ENCODE data around the gene RPS6KB1. TPM values are rescaled to one million over a fixed set of nuclear protein-coding genes. Genes with fewer than 3 reads are reported as not detected.
A peak's percentile ranks its signal among the peaks of the same experiment; 100 is the strongest.

Gene RPS6KB1
- total RNA-seq, 5 donors from 2014 or later (not counting 1 experiment from before 2014, with no cell fraction given) = 57.7 to 90.4 (median 61.7) TPM

DNA sequence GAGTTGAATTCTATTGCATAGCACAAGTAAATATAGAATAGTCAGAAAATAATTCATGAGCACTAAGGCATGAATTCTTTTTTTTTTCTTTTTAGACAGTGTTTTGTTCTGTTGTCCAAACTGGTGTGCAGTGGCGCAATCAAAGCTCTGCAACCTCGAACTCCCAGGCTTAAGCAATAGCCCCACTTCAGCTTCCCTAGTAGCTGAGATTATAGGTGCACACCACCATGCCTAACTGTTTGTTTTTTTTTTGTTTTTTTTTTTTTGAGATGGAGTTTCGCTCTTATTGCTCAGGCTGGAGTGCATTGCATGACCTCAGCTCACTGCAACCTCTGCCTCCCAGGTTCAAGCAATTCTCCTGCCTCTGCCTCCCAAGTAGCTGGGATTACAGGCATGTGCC, 16.8 kb upstream of the RPS6KB1 start:
- Mint-ChIP-seq H3K36me3 (peaks cover 30% of the 10 kb centered on the region), H3K27me3 (no peaks in the 10 kb centered on the region), H3K9me3 (no peaks in the 10 kb centered on the region), H3K4me1 (peaks cover 0 to 5% (median 0%) of the 10 kb centered on the region in 3 donors), H3K27ac (no peak overlapping the region), H3K4me3 (no peak overlapping the region)
- ATAC-seq (replicated peaks in 1 of 4) (no peak), DNase-seq (no peak)
- CTCF ChIA-PET = interaction anchor here in 1 of 2 donors (0.7 kb wide), 1 partner anchor 565 kb away, joined by 3 read pairs; no protein-coding TSS in a partner anchor
- Histone ChIP-seq H3K4me1 (ENCODE audit: control insufficient read depth in 1 of 2, extremely low read depth in 1 of 2, insufficient read depth in 2 of 2, low read length in 2 of 2) (no peaks in the 10 kb centered on the region), H3K27ac (ENCODE audit: low read length) (no peak overlapping the region), H3K27me3 (replicated peaks in 1 of 2; ENCODE audit: control insufficient read depth in 2 of 2, extremely low read depth in 1 of 2, insufficient read depth in 2 of 2, low read length in 1 of 2) (no peaks in the 10 kb centered on the region), H3K36me3 (ENCODE audit: control insufficient read depth in 2 of 2, extremely low read depth in 1 of 2, insufficient read depth in 1 of 2, low read length in 1 of 2) (peaks cover 26 to 72% of the 10 kb centered on the region in 2 donors), H3K4me3 (ENCODE audit: control insufficient read depth in 1 of 2, extremely low read depth in 1 of 2, low read length in 1 of 2) (no peak overlapping the region), H3K9me3 (no peaks in the 10 kb centered on the region)
- no CpG with 5 or more reads among the region's 3 CpGs for WGBS (ENCODE audit: insufficient coverage)
- POLR2A ChIA-PET = interaction anchor here in 1 of 2 donors (0.7 kb wide), 1 partner anchor 273 kb away, joined by 3 read pairs; no protein-coding TSS in a partner anchor

DNA sequence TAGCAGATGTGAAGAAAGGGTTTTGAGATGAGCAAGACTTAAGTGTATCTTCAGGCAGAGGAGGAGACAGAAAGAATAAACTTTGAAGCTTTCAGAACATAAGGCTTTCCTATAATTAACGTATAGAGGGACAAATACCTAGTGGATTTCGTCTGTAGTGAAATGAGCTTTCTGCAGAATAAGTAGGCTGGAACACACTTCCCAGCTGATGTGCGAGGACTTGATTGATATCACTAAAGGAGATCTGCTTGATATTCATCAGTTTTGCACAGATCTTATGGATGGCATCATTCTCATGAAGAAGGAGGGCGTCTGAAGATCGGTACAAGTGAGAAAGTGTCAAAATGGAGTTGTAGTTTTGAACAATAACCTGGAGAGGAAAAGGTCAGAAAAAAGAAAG, 15.0 kb upstream of the RPS6KB1 start:
- Histone ChIP-seq H3K36me3 (ENCODE audit: control insufficient read depth in 2 of 2, extremely low read depth in 1 of 2, insufficient read depth in 1 of 2, low read length in 1 of 2) (peaks cover 31 to 75% of the 10 kb centered on the region in 2 donors), H3K27me3 (replicated peaks in 1 of 2; ENCODE audit: control insufficient read depth in 2 of 2, extremely low read depth in 1 of 2, insufficient read depth in 2 of 2, low read length in 1 of 2) (no peaks in the 10 kb centered on the region), H3K4me1 (ENCODE audit: control insufficient read depth in 1 of 2, extremely low read depth in 1 of 2, insufficient read depth in 2 of 2, low read length in 2 of 2) (no peaks in the 10 kb centered on the region), H3K4me3 (ENCODE audit: control insufficient read depth in 1 of 2, extremely low read depth in 1 of 2, low read length in 1 of 2) (no peak overlapping the region), H3K9me3 (no peaks in the 10 kb centered on the region), H3K27ac (ENCODE audit: low read length) (no peak overlapping the region)
- POLR2A ChIA-PET = interaction anchor here in 1 of 2 donors (0.6 kb wide), 1 partner anchor 27 kb away, joined by 3 read pairs; no protein-coding TSS in a partner anchor
- H3K4me1 Mint-ChIP-seq = peaks cover 0 to 5% (median 0%) of the 10 kb centered on the region in 3 donors
- DNase-seq = no peak
- no peak for ATAC-seq (replicated peaks in 1 of 4)
- peak overlapping the region in 1 of 2 donors; percentile 64 for H3K27ac Mint-ChIP-seq
- 100% methylated on average over 3 of the region's 5 CpGs for WGBS (ENCODE audit: insufficient coverage)
- no peaks in the 10 kb centered on the region for H3K9me3 Mint-ChIP-seq
- no peaks in the 10 kb centered on the region for H3K27me3 Mint-ChIP-seq
- H3K4me3 Mint-ChIP-seq = no peak overlapping the region
- H3K36me3 Mint-ChIP-seq = peaks cover 24% of the 10 kb centered on the region
- CTCF ChIA-PET = no interaction called here

GRCh38 chr17:59878624-59879023, 14.3 kb upstream of the RPS6KB1 start:
- no peak for ATAC-seq (replicated peaks in 1 of 4)
- H3K36me3 ChIP-seq (ENCODE audit: control insufficient read depth in 2 of 2, extremely low read depth in 1 of 2, insufficient read depth in 1 of 2, low read length in 1 of 2) = peaks cover 28 to 77% of the 10 kb centered on the region in 2 donors
- no peak overlapping the region for H3K4me3 ChIP-seq (ENCODE audit: control insufficient read depth in 1 of 2, extremely low read depth in 1 of 2, low read length in 1 of 2)
- H3K27me3 ChIP-seq (replicated peaks in 1 of 2; ENCODE audit: control insufficient read depth in 2 of 2, extremely low read depth in 1 of 2, insufficient read depth in 2 of 2, low read length in 1 of 2) = no peaks in the 10 kb centered on the region
- H3K4me3 Mint-ChIP-seq = no peak overlapping the region
- H3K9me3 Mint-ChIP-seq = no peaks in the 10 kb centered on the region
- no peaks in the 10 kb centered on the region for H3K27me3 Mint-ChIP-seq
- H3K4me1 Mint-ChIP-seq = peaks cover 0 to 5% (median 0%) of the 10 kb centered on the region in 3 donors
- H3K27ac Mint-ChIP-seq = no peak overlapping the region
- no peaks in the 10 kb centered on the region for H3K9me3 ChIP-seq
- CTCF ChIA-PET = no interaction called here
- peaks cover 24% of the 10 kb centered on the region for H3K36me3 Mint-ChIP-seq
- no peak overlapping the region for H3K27ac ChIP-seq (ENCODE audit: low read length)
- no peaks in the 10 kb centered on the region for H3K4me1 ChIP-seq (ENCODE audit: control insufficient read depth in 1 of 2, extremely low read depth in 1 of 2, insufficient read depth in 2 of 2, low read length in 2 of 2)
- no peak for DNase-seq
- WGBS (ENCODE audit: insufficient coverage) = no CpG with 5 or more reads among the region's 3 CpGs
- POLR2A ChIA-PET = interaction anchor here in 1 of 2 donors (0.7 kb wide), 1 partner anchor 177 kb away, joined by 3 read pairs; no protein-coding TSS in a partner anchor

GRCh38 chr17:59884861-59885260, 8.1 kb upstream of the RPS6KB1 start:
- H3K9me3 ChIP-seq = no peaks in the 10 kb centered on the region
- no peak overlapping the region for H3K27ac ChIP-seq (ENCODE audit: low read length)
- DNase-seq = no peak
- Mint-ChIP-seq H3K4me3 (no peak overlapping the region), H3K4me1 (peaks cover 17 to 27% (median 21%) of the 10 kb centered on the region in 3 donors), H3K27me3 (no peaks in the 10 kb centered on the region), H3K9me3 (no peaks in the 10 kb centered on the region), H3K36me3 (peaks cover 30% of the 10 kb centered on the region), H3K27ac (no peak overlapping the region)
- ATAC-seq (replicated peaks in 1 of 4) = no peak
- no peaks in the 10 kb centered on the region for H3K4me1 ChIP-seq (ENCODE audit: control insufficient read depth in 1 of 2, extremely low read depth in 1 of 2, insufficient read depth in 2 of 2, low read length in 2 of 2)
- H3K36me3 ChIP-seq (ENCODE audit: control insufficient read depth in 2 of 2, extremely low read depth in 1 of 2, insufficient read depth in 1 of 2, low read length in 1 of 2) = peaks cover 17 to 64% of the 10 kb centered on the region in 2 donors
- no peaks in the 10 kb centered on the region for H3K27me3 ChIP-seq (replicated peaks in 1 of 2; ENCODE audit: control insufficient read depth in 2 of 2, extremely low read depth in 1 of 2, insufficient read depth in 2 of 2, low read length in 1 of 2)
- H3K4me3 ChIP-seq (ENCODE audit: control insufficient read depth in 1 of 2, extremely low read depth in 1 of 2, low read length in 1 of 2) = no peak overlapping the region
- POLR2A ChIA-PET = interaction anchor here in 1 of 2 donors (0.7 kb wide), 1 partner anchor 247 kb away, joined by 5 read pairs; no protein-coding TSS in a partner anchor
- WGBS (ENCODE audit: insufficient coverage) = 98% methylated on average over 7 of the region's 9 CpGs
- CTCF ChIA-PET = no interaction called here

DNA sequence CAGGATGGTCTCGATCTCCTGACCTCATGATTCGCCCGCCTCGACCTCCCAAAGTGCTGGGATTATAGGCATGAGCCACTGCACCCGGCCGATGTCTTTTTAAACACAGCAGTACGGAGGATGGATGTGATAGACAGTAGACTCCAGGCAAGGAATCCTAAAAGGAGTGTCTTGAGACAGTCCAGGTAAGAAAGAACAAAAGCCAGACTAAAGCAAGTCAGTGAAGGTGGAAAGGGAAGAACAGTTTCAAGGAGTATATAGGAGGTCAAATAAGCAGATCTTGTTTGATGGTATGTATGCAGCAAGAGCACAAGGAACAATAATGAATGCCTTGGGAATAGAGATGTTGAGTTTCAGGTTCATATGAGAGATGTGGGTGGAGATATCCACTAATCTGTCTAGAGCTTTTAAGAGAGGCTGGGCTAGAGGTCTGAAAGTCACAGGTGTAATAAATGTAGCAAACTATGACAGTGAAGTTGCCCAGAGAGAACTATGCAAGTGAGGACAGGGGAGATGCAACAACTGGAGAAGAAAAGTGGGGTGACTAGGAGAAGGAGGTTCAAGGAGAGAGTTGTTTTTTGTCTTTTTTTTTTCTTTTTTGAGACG, 4.7 kb upstream of the RPS6KB1 start:
- Histone ChIP-seq H3K27me3 (replicated peaks in 1 of 2; ENCODE audit: control insufficient read depth in 2 of 2, extremely low read depth in 1 of 2, insufficient read depth in 2 of 2, low read length in 1 of 2) (no peaks in the 10 kb centered on the region), H3K4me3 (ENCODE audit: control insufficient read depth in 1 of 2, extremely low read depth in 1 of 2, low read length in 1 of 2) (no peak overlapping the region), H3K4me1 (ENCODE audit: control insufficient read depth in 1 of 2, extremely low read depth in 1 of 2, insufficient read depth in 2 of 2, low read length in 2 of 2) (peaks cover 4 to 15% of the 10 kb centered on the region in 2 experiments), H3K27ac (ENCODE audit: low read length) (no peak overlapping the region), H3K36me3 (ENCODE audit: control insufficient read depth in 2 of 2, extremely low read depth in 1 of 2, insufficient read depth in 1 of 2, low read length in 1 of 2) (peaks cover 3 to 42% of the 10 kb centered on the region in 2 donors), H3K9me3 (no peaks in the 10 kb centered on the region)
- ATAC-seq (replicated peaks in 1 of 4) = no peak
- POLR2A ChIA-PET = interaction anchor here in 1 of 2 donors (0.9 kb wide), 1 partner anchor 62 kb away, joined by 4 read pairs; no protein-coding TSS in a partner anchor
- Mint-ChIP-seq H3K4me1 (peaks cover 44 to 49% (median 46%) of the 10 kb centered on the region in 3 donors), H3K4me3 (peak overlapping the region in 1 of 3 donors; percentile 31), H3K27me3 (no peaks in the 10 kb centered on the region), H3K27ac (no peak overlapping the region), H3K36me3 (peaks cover 28% of the 10 kb centered on the region), H3K9me3 (no peaks in the 10 kb centered on the region)
- CTCF ChIA-PET = interaction anchor here in 1 of 2 donors (1.2 kb wide), 1 partner anchor 26 kb away, joined by 3 read pairs; no protein-coding TSS in a partner anchor
- DNase-seq = no peak
- 97% methylated on average over 7 of the region's 8 CpGs for WGBS (ENCODE audit: insufficient coverage)

DNA sequence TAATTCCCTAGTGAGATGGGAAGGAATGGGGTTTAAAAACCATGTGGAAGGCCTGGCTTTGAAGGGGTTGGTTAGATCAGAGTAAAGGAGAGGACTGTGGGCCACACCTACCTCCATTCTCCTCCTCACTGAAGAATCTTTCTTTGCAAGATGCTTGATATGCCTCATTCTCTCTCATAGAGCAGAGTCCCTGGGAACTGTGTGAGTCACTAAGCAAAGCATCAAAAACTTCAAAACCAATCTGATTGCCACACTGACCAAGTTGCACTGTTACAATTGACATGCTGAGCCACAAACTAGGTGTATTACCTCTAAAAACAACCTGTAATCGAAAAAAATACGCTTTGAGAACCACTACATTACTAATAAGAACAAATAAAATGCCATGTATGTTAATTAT, 2.2 kb upstream of the RPS6KB1 start:
- Histone ChIP-seq H3K4me1 (ENCODE audit: control insufficient read depth in 1 of 2, extremely low read depth in 1 of 2, insufficient read depth in 2 of 2, low read length in 2 of 2) (peaks cover 15 to 34% of the 10 kb centered on the region in 2 experiments), H3K27me3 (replicated peaks in 1 of 2; ENCODE audit: control insufficient read depth in 2 of 2, extremely low read depth in 1 of 2, insufficient read depth in 2 of 2, low read length in 1 of 2) (no peaks in the 10 kb centered on the region), H3K4me3 (ENCODE audit: control insufficient read depth in 1 of 2, extremely low read depth in 1 of 2, low read length in 1 of 2) (no peak overlapping the region), H3K36me3 (ENCODE audit: control insufficient read depth in 2 of 2, extremely low read depth in 1 of 2, insufficient read depth in 1 of 2, low read length in 1 of 2) (peaks cover 0 to 22% of the 10 kb centered on the region in 2 donors), H3K27ac (ENCODE audit: low read length) (no peak overlapping the region), H3K9me3 (no peaks in the 10 kb centered on the region)
- peaks cover 61 to 68% (median 61%) of the 10 kb centered on the region in 3 donors for H3K4me1 Mint-ChIP-seq
- no peak for DNase-seq
- H3K36me3 Mint-ChIP-seq = peaks cover 19% of the 10 kb centered on the region
- ChIA-PET POLR2A (interaction anchor here (0.6 to 1.1 kb wide), 5 partner anchors 24 to 105 kb away, joined by 3 to 7 read pairs (median 4); no protein-coding TSS in a partner anchor), CTCF (interaction anchor here in 1 of 2 donors (0.6 kb wide), 1 partner anchor 331 kb away, joined by 3 read pairs; no protein-coding TSS in a partner anchor)
- WGBS (ENCODE audit: insufficient coverage) = no CpG with 5 or more reads among the region's 2 CpGs
- no peak for ATAC-seq (replicated peaks in 1 of 4)
- no peaks in the 10 kb centered on the region for H3K27me3 Mint-ChIP-seq
- H3K9me3 Mint-ChIP-seq = no peaks in the 10 kb centered on the region
- H3K4me3 Mint-ChIP-seq = peak overlapping the region; percentile 52 to 100 (median 70)
- H3K27ac Mint-ChIP-seq = peak overlapping the region; percentile 13 to 45
